Prostate gland (tissue), 2 donors: ENCODE data around the gene SLC24A3. TPM values are rescaled to one million over a fixed set of nuclear protein-coding genes. Genes with fewer than 3 reads are reported as not detected.

ENCODE experiments used
- DNase-seq: peaks from one replicate; pipeline ENCODE4 v3.0.0-alpha.2; 2019; ENCODE audit warnings: low spot score
- H3K27ac ChIP-seq, 2 donors: fragments of 200-600 bp; sonication (generic); 2 replicates each; pipeline ENCODE4 v1.5.1; 2017 to 2019
- H3K27me3 ChIP-seq: fragments of 200-600 bp; sonication (generic); replicated peaks from 2 replicates; pipeline ENCODE4 v1.5.1; 2019; ENCODE audit not compliant: insufficient read depth
- H3K36me3 ChIP-seq, 2 donors: fragments of 200-600 bp; sonication (generic); 1 replicate in 1 of 2; 2 replicates in 1 of 2; pipeline versions ENCODE4 v1.5.1 to v1.8.1; 2017 to 2019
- H3K4me1 ChIP-seq: fragments of 200-600 bp; sonication (generic); replicated peaks from 2 replicates; pipeline ENCODE4 v1.5.1; 2019
- H3K4me3 ChIP-seq, 2 donors: fragments of 200-600 bp; sonication (generic); 2 replicates each; pipeline ENCODE4 v1.5.1; 2017 to 2019
- H3K9me3 ChIP-seq: fragments of 200-600 bp; sonication (generic); 2 replicates; pipeline ENCODE4 v1.5.1; 2017
- CTCF ChIP-seq, 4 experiments: fragments of 200-600 bp in 2 of 4; fragments of 450-650 bp in 2 of 4; sonication (generic) in 2 of 4; IDR thresholded peaks; 1 replicate in 3 of 4; 2 replicates in 1 of 4; pipeline ENCODE4 v1.5.1; 2016 to 2019; ENCODE audit warnings: antibody characterized with exemption in 4 of 4, mild to moderate bottlenecking in 2 of 4, moderate library complexity in 2 of 4
- POLR2A ChIP-seq: fragments of 450-650 bp; IDR thresholded peaks from one replicate; pipeline ENCODE4 v1.6.1; 2016; ENCODE audit warnings: antibody characterized with exemption, mild to moderate bottlenecking
- POLR2AphosphoS5 ChIP-seq: sonication (generic); formaldehyde crosslinking; IDR thresholded peaks from one replicate; pipeline ENCODE4 v1.6.1; 2017; ENCODE audit warnings: antibody characterized with exemption
- WGBS: methylation state at CpG from one replicate; pipeline ENCODE4 v1.1.5; 2018; 5-methylcytosine and 5-hydroxymethylcytosine counted together
- intact Hi-C: fragments of 100-400 bp; cut with DNase I; formaldehyde crosslinking; loops from one replicate; pipeline ENCODE4 v1.14.2; 2022
- total RNA-seq, 2 donors: library from RNA; depleted of rRNA; stranded (reverse); fragments of >200 nt; gene quantifications; one replicate each; pipeline ENCODE4 v1.1.0, GENCODE V29; 2016

Gene SLC24A3
- total RNA-seq, 2 donors from 2014 or later: 4.6 to 8.0 TPM

GRCh38 chr20:19560881-19561480 is 348.5 kb downstream of the SLC24A3 start:
- H3K4me3 ChIP-seq: no peak overlapping the region
- no peak for TF ChIP-seq CTCF (IDR thresholded peaks at IDR 0.05)
- TF ChIP-seq POLR2A: no peak
- no peak for TF ChIP-seq POLR2AphosphoS5
- no peaks in the 10 kb centered on the region for H3K9me3 ChIP-seq
- intact Hi-C loops: no loop called here
- 78% methylated on average over 8 of the region's 8 CpGs for WGBS
- no peaks in the 10 kb centered on the region for H3K4me1 ChIP-seq
- no peak overlapping the region for H3K27ac ChIP-seq
- H3K27me3 ChIP-seq: no peaks in the 10 kb centered on the region
- no peak for DNase-seq
- H3K36me3 ChIP-seq: no peaks in the 10 kb centered on the region

- no peak overlapping the region for H3K27ac ChIP-seq
- no peak for DNase-seq
- no peaks in the 10 kb centered on the region for H3K9me3 ChIP-seq
- TF ChIP-seq POLR2AphosphoS5 (no peak), CTCF (IDR thresholded peaks at IDR 0.05) (no peak), POLR2A (no peak)
- no peak overlapping the region for H3K4me3 ChIP-seq
- H3K27me3 ChIP-seq: no peaks in the 10 kb centered on the region
- no peaks in the 10 kb centered on the region for H3K36me3 ChIP-seq
- WGBS: 69% methylated on average over 4 of the region's 4 CpGs
- H3K4me1 ChIP-seq: no peaks in the 10 kb centered on the region
- intact Hi-C loops: no loop called here
These were observed 350.0 kb downstream of the SLC24A3 start for GRCh38 chr20:19562426-19562825.

GRCh38 chr20:19564261-19564660 is 351.8 kb downstream of the SLC24A3 start:
- WGBS: 98% methylated on average over 3 of the region's 3 CpGs
- H3K9me3 ChIP-seq: no peaks in the 10 kb centered on the region

DNA sequence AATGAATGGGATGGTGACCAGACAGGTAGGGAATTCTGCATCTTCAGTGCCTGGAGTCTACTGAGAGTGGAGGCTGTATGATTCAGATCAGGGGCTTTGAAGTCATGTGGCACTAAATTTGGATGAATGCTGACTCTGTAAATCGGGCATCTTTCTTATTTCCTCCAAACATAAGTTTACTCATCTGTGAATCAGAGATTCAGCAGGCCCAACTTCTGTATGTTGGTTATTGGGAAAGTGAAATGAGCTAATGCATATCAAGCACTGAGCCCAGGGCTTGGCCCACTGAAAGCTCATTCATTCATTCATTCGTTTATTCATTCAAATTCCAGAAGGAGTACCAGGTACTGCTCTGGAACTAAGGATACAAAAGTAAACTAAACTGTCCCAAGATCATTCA is 353.3 kb downstream of the SLC24A3 start:
- Histone ChIP-seq H3K4me1 (no peaks in the 10 kb centered on the region), H3K9me3 (no peaks in the 10 kb centered on the region), H3K36me3 (no peaks in the 10 kb centered on the region), H3K27me3 (no peaks in the 10 kb centered on the region), H3K27ac (no peak overlapping the region), H3K4me3 (no peak overlapping the region)
- DNase-seq: no peak
- WGBS: 90% methylated on average over 2 of the region's 2 CpGs
- TF ChIP-seq POLR2A (no peak), POLR2AphosphoS5 (no peak), CTCF (IDR thresholded peaks at IDR 0.05) (no peak)
- intact Hi-C loops: no loop called here

More at GRCh38 chr20:19564261-19564660, 351.8 kb downstream of the SLC24A3 start:
- no peak for TF ChIP-seq CTCF (IDR thresholded peaks at IDR 0.05)
- no peak for DNase-seq
- H3K36me3 ChIP-seq: no peaks in the 10 kb centered on the region
- intact Hi-C loops: no loop called here
- H3K4me1 ChIP-seq: no peaks in the 10 kb centered on the region
- H3K27me3 ChIP-seq: no peaks in the 10 kb centered on the region
- H3K4me3 ChIP-seq: no peak overlapping the region
- H3K27ac ChIP-seq: no peak overlapping the region

- intact Hi-C loops: no loop called here
- Histone ChIP-seq H3K27me3 (no peaks in the 10 kb centered on the region), H3K27ac (no peak overlapping the region), H3K4me1 (no peaks in the 10 kb centered on the region), H3K4me3 (no peak overlapping the region), H3K36me3 (no peaks in the 10 kb centered on the region), H3K9me3 (no peaks in the 10 kb centered on the region)
- 62% methylated on average over 3 of the region's 3 CpGs for WGBS
- TF ChIP-seq CTCF (IDR thresholded peaks at IDR 0.05) (no peak), POLR2AphosphoS5 (no peak), POLR2A (no peak)
- no peak for DNase-seq
These were observed 353.9 kb downstream of the SLC24A3 start for GRCh38 chr20:19566226-19566945.
